ENCODE measurements around the gene MASP1. TPM values are rescaled to one million over a fixed set of nuclear protein-coding genes. Genes with fewer than 3 reads are reported as not detected.

Gene MASP1
- total and polyA plus RNA-seq, 2 donors (not counting 1 experiment from before 2014, with no cell fraction given) = 145 to 328 TPM

GRCh38 chr3:187213616-187214015 lies 77.9 kb downstream of the MASP1 start:
- Histone ChIP-seq H2AFZ (ENCODE audit: low read length) (no peak overlapping the region), H3K27me3 (ENCODE audit: control insufficient read depth, insufficient read depth, low read length) (no peaks in the 10 kb centered on the region), H4K20me1 (ENCODE audit: control insufficient read depth, extremely low read depth, insufficient read depth, low read length) (no peaks in the 10 kb centered on the region), H3K4me1 (ENCODE audit: control insufficient read depth, extremely low read depth, insufficient read depth, low read length) (no peaks in the 10 kb centered on the region), H3K27ac (ENCODE audit: insufficient read depth, low read length) (no peak overlapping the region), H3K9me3 (ENCODE audit: control insufficient read depth, insufficient read depth, low read depth, low read length) (no peaks in the 10 kb centered on the region), H3K36me3 (ENCODE audit: control insufficient read depth, insufficient read depth, low read length) (no peaks in the 10 kb centered on the region), H3K79me2 (ENCODE audit: control insufficient read depth, insufficient read depth, low read length) (no peaks in the 10 kb centered on the region), H3K4me2 (ENCODE audit: extremely low read depth, insufficient read depth, low read length) (no peak overlapping the region), H3K9ac (ENCODE audit: insufficient read depth, low read length) (no peak overlapping the region), H3K4me3 (replicated peaks in 1 of 4; ENCODE audit: control extremely low read depth in 1 of 4, insufficient read depth in 1 of 4, low read depth in 3 of 4, low read length in 4 of 4) (no peak overlapping the region)
- TF ChIP-seq EZH2 (IDR thresholded peaks at IDR 0.05; ENCODE audit: low read length, missing control alignments) (no peak), CTCF (conservative IDR thresholded peaks at IDR 0.05 in 1 of 2, IDR thresholded peaks at IDR 0.05 in 1 of 2; ENCODE audit: low read depth in 1 of 2, low read length in 2 of 2) (no peak)
- no peak for DNase-seq (ENCODE audit: low read depth in 2 of 2)

- Histone ChIP-seq H3K9ac (ENCODE audit: insufficient read depth, low read length) (no peak overlapping the region), H2AFZ (ENCODE audit: low read length) (no peak overlapping the region), H3K79me2 (ENCODE audit: control insufficient read depth, insufficient read depth, low read length) (no peaks in the 10 kb centered on the region), H3K27ac (ENCODE audit: insufficient read depth, low read length) (no peak overlapping the region), H3K36me3 (ENCODE audit: control insufficient read depth, insufficient read depth, low read length) (no peaks in the 10 kb centered on the region), H3K4me1 (ENCODE audit: control insufficient read depth, extremely low read depth, insufficient read depth, low read length) (no peaks in the 10 kb centered on the region), H3K9me3 (ENCODE audit: control insufficient read depth, insufficient read depth, low read depth, low read length) (no peaks in the 10 kb centered on the region), H4K20me1 (ENCODE audit: control insufficient read depth, extremely low read depth, insufficient read depth, low read length) (no peaks in the 10 kb centered on the region), H3K27me3 (ENCODE audit: control insufficient read depth, insufficient read depth, low read length) (no peaks in the 10 kb centered on the region), H3K4me3 (replicated peaks in 1 of 4; ENCODE audit: control extremely low read depth in 1 of 4, insufficient read depth in 1 of 4, low read depth in 3 of 4, low read length in 4 of 4) (no peak overlapping the region), H3K4me2 (ENCODE audit: extremely low read depth, insufficient read depth, low read length) (no peak overlapping the region)
- peak in 1 of 2 donors; percentile 69 for DNase-seq (ENCODE audit: low read depth in 2 of 2)
- TF ChIP-seq CTCF (conservative IDR thresholded peaks at IDR 0.05 in 1 of 2, IDR thresholded peaks at IDR 0.05 in 1 of 2; ENCODE audit: low read depth in 1 of 2, low read length in 2 of 2) (no peak), EZH2 (IDR thresholded peaks at IDR 0.05; ENCODE audit: low read length, missing control alignments) (no peak)
These were observed 78.8 kb downstream of the MASP1 start for GRCh38 chr3:187212705-187213104.

- H3K4me3 ChIP-seq (replicated peaks in 1 of 4; ENCODE audit: control extremely low read depth in 1 of 4, insufficient read depth in 1 of 4, low read depth in 3 of 4, low read length in 4 of 4) = no peak overlapping the region
- H3K79me2 ChIP-seq (ENCODE audit: control insufficient read depth, insufficient read depth, low read length) = no peaks in the 10 kb centered on the region
- no peak for DNase-seq (ENCODE audit: low read depth in 2 of 2)
- H3K27ac ChIP-seq (ENCODE audit: insufficient read depth, low read length) = no peak overlapping the region
- no peaks in the 10 kb centered on the region for H3K4me1 ChIP-seq (ENCODE audit: control insufficient read depth, extremely low read depth, insufficient read depth, low read length)
- no peaks in the 10 kb centered on the region for H4K20me1 ChIP-seq (ENCODE audit: control insufficient read depth, extremely low read depth, insufficient read depth, low read length)
- no peaks in the 10 kb centered on the region for H3K27me3 ChIP-seq (ENCODE audit: control insufficient read depth, insufficient read depth, low read length)
- H3K36me3 ChIP-seq (ENCODE audit: control insufficient read depth, insufficient read depth, low read length) = no peaks in the 10 kb centered on the region
- no peak overlapping the region for H3K4me2 ChIP-seq (ENCODE audit: extremely low read depth, insufficient read depth, low read length)
- no peak for TF ChIP-seq CTCF (conservative IDR thresholded peaks at IDR 0.05 in 1 of 2, IDR thresholded peaks at IDR 0.05 in 1 of 2; ENCODE audit: low read depth in 1 of 2, low read length in 2 of 2)
- no peak for TF ChIP-seq EZH2 (IDR thresholded peaks at IDR 0.05; ENCODE audit: low read length, missing control alignments)
- no peaks in the 10 kb centered on the region for H3K9me3 ChIP-seq (ENCODE audit: control insufficient read depth, insufficient read depth, low read depth, low read length)
- H2AFZ ChIP-seq (ENCODE audit: low read length) = no peak overlapping the region
- no peak overlapping the region for H3K9ac ChIP-seq (ENCODE audit: insufficient read depth, low read length)
These were observed 79.4 kb downstream of the MASP1 start for GRCh38 chr3:187212196-187212545.

Measured in fibroblast of lung (primary cell).